GM12878 (cell line): Measurements from ENCODE around the gene SETD6. TPM values are rescaled to one million over a fixed set of nuclear protein-coding genes. Genes with fewer than 3 reads are reported as not detected.
A peak's percentile ranks its signal among the peaks of the same experiment; 100 is the strongest.

Experiments
- ATAC-seq: fragments of 200-7000 bp; cut with Tn5 transposase; 3 replicates; pipeline ENCODE4 v1.9.1; 2020; ENCODE audit warnings: mild to moderate bottlenecking, moderate library complexity
- BruUV-seq: library from RNA; stranded (reverse); fragments of 400-500 nt; replicated peaks from 2 replicates; lab custom pipeline; 2021; lab: Mats Ljungman, UMichigan
- CTCF ChIA-PET: fragments of 300-600 bp; sonication (Branson Sonifier 250); formaldehyde crosslinking; extraction: SDS; loops from one replicate; lab custom pipeline; 2021; ENCODE audit warnings: inconsistent platforms; lab: Yijun Ruan, JAX
- POLR2A ChIA-PET: fragments of 350-600 bp; formaldehyde crosslinking; extraction: SDS; loops from one replicate; lab custom pipeline; 2021; ENCODE audit warnings: inconsistent platforms; lab: Charles Lee
- RAD21 ChIA-PET: fragments of 300-600 bp; sonication (Branson Sonifier 250); formaldehyde crosslinking; loops from one replicate; lab custom pipeline; 2023; ENCODE audit warnings: antibody characterized with exemption; ENCODE audit not compliant: unreplicated experiment; lab: Charles Lee
- SMC1A ChIA-PET: fragments of 300-600 bp; sonication (Branson Sonifier 250); formaldehyde crosslinking; loops from one replicate; lab custom pipeline; 2023; ENCODE audit not compliant: unreplicated experiment, uncharacterized antibody; lab: Charles Lee
- DNase-seq: peaks from one replicate; pipeline ENCODE4 v3.0.0-alpha.2; 2011; ENCODE audit warnings: low read depth, low spot score
- FAIRE-seq: peaks from 3 replicates; lab custom pipeline; 2011; peaks lifted over from hg19 to GRCh38; lab: Jason Lieb, UNC
- H2AFZ ChIP-seq: 2 replicates; pipeline ENCODE4 v1.6.0; 2011; ENCODE audit warnings: low read depth, low read length, control low read depth; ENCODE audit not compliant: control insufficient read depth
- H3K27ac ChIP-seq: 2 replicates; pipeline ENCODE4 v1.5.1; 2011; ENCODE audit warnings: control low read depth; ENCODE audit not compliant: control insufficient read depth, insufficient read depth
- H3K27me3 ChIP-seq, 2 experiments: replicated peaks in 1 of 2; 2 replicates each; pipeline versions ENCODE4 v1.6.0 to v1.6.1; 2011; ENCODE audit warnings: low read length in 1 of 2; ENCODE audit not compliant: control insufficient read depth in 2 of 2, insufficient read depth in 2 of 2
- H3K36me3 ChIP-seq, 2 experiments: 2 replicates each; pipeline ENCODE4 v1.5.1; 2011; ENCODE audit warnings: low read length in 1 of 2; ENCODE audit not compliant: control insufficient read depth in 2 of 2, insufficient read depth in 2 of 2
- H3K4me1 ChIP-seq: 2 replicates; pipeline ENCODE4 v1.6.1; 2011; ENCODE audit warnings: mild to moderate bottlenecking, low read length, moderate library complexity, mixed read lengths; ENCODE audit not compliant: control insufficient read depth, insufficient read depth
- H3K4me2 ChIP-seq: 2 replicates; pipeline ENCODE4 v1.6.0; 2011; ENCODE audit warnings: control low read depth; ENCODE audit not compliant: control insufficient read depth, insufficient read depth
- H3K4me3 ChIP-seq: fragments of 200-600 bp; sonication (generic); 2 replicates; pipeline ENCODE4 v1.5.1; 2016
- H3K79me2 ChIP-seq: 2 replicates; pipeline ENCODE4 v1.6.0; 2011; ENCODE audit warnings: low read length; ENCODE audit not compliant: control insufficient read depth, insufficient read depth
- H3K9ac ChIP-seq: 2 replicates; pipeline ENCODE4 v1.8.0; 2011; ENCODE audit warnings: low read length, control low read depth, mixed read lengths; ENCODE audit not compliant: control insufficient read depth, insufficient read depth
- H3K9me3 ChIP-seq: replicated peaks from 3 replicates; pipeline ENCODE4 v1.5.1; 2011; ENCODE audit warnings: mild to moderate bottlenecking, low read length; ENCODE audit not compliant: control insufficient read depth, insufficient read depth
- H4K20me1 ChIP-seq: 2 replicates; pipeline ENCODE4 v1.6.0; 2011; ENCODE audit not compliant: control insufficient read depth, insufficient read depth
- CBFB ChIP-seq: IDR thresholded peaks from 2 replicates; pipeline ENCODE4 v1.6.1; 2016; ENCODE audit warnings: antibody characterized with exemption, low read depth
- HDGF ChIP-seq: fragments of 450-650 bp; IDR thresholded peaks from 2 replicates; pipeline ENCODE4 v1.6.1; 2016; ENCODE audit warnings: antibody characterized with exemption
- IKZF1 ChIP-seq: fragments of 450-650 bp; conservative IDR thresholded peaks from 2 replicates; pipeline ENCODE4 v1.6.1; 2017; ENCODE audit warnings: antibody characterized with exemption, mild to moderate bottlenecking
- IRF4 ChIP-seq: IDR thresholded peaks from 2 replicates; pipeline ENCODE4 v1.6.1; 2011; ENCODE audit warnings: low read depth, low read length
- NFXL1 ChIP-seq: fragments of 450-650 bp; IDR thresholded peaks from 2 replicates; pipeline ENCODE4 v1.6.1; 2017; ENCODE audit warnings: antibody characterized with exemption, mild to moderate bottlenecking, borderline replicate concordance
- RAD21 ChIP-seq: IDR thresholded peaks from 2 replicates; pipeline ENCODE4 v1.6.1; 2011; ENCODE audit warnings: mild to moderate bottlenecking, low read depth, low read length, moderate library complexity; ENCODE audit not compliant: insufficient read depth
- RB1 ChIP-seq: fragments of 450-650 bp; formaldehyde crosslinking; IDR thresholded peaks from 2 replicates; pipeline ENCODE4 v1.6.1; 2017; ENCODE audit warnings: mild to moderate bottlenecking, borderline replicate concordance
- SMARCA5 ChIP-seq: fragments of 450-650 bp; IDR thresholded peaks from 2 replicates; pipeline ENCODE4 v1.6.1; 2017; ENCODE audit warnings: mild to moderate bottlenecking
- SMC3 ChIP-seq: IDR thresholded peaks from 2 replicates; pipeline ENCODE4 v1.6.1; 2011; ENCODE audit warnings: low read length, improper control_type of control experiment, borderline replicate concordance
- SP1 ChIP-seq: IDR thresholded peaks from one replicate; pipeline ENCODE4 v1.6.1; 2011; ENCODE audit warnings: low read depth, low read length
- SUPT20H ChIP-seq: IDR thresholded peaks from 2 replicates; pipeline ENCODE4 v1.6.1; 2011; ENCODE audit warnings: low read depth, mild to moderate bottlenecking, low read length, moderate library complexity, borderline replicate concordance; ENCODE audit not compliant: control insufficient read depth
- TBL1XR1 ChIP-seq: IDR thresholded peaks from 2 replicates; pipeline ENCODE4 v1.6.1; 2012; ENCODE audit warnings: low read depth, low read length, improper control_type of control experiment
- USF1 ChIP-seq: IDR thresholded peaks from 2 replicates; pipeline ENCODE4 v1.6.1; 2011; ENCODE audit warnings: borderline replicate concordance, low read depth, mild to moderate bottlenecking, moderate library complexity, mixed read lengths, low read length; ENCODE audit not compliant: insufficient read depth; ENCODE audit errors: extremely low read length
- YY1 ChIP-seq: IDR thresholded peaks from 2 replicates; pipeline ENCODE4 v1.6.1; 2011; ENCODE audit warnings: low read depth, mild to moderate bottlenecking, low read length
- WGBS: methylation state at CpG from one replicate; pipeline ENCODE4 v1.1.6; 2016; ENCODE audit warnings: low lambda C conversion rate; ENCODE audit not compliant: insufficient replicate concordance, insufficient coverage; ENCODE audit errors: missing lambda C conversion rate; 5-methylcytosine and 5-hydroxymethylcytosine counted together
- in situ Hi-C: fragments of 300-500 bp; cut with MboI; formaldehyde crosslinking; loops from 9 replicates; pipeline ENCODE4 v1.14.3; 2018; ENCODE audit warnings: mixed read lengths
- intact Hi-C: fragments of 100-400 bp; cut with micrococcal nuclease; formaldehyde crosslinking; loops from one replicate; pipeline ENCODE4 v1.14.2; 2022; ENCODE audit not compliant: unreplicated experiment
- polyA plus RNA-seq, 11 experiments: library from polyadenylated mRNA; depleted of rRNA in 4 of 11; unstranded in 6 of 11; stranded (reverse) in 5 of 11; fragments of >200 nt; fragmentation: Nextera tagmentation in 4 of 11; fragmentation: Illumina TruSeq in 1 of 11; extraction: Ambion mirVana in 4 of 11; extraction: Trizol in 1 of 11; gene quantifications; 1 replicate in 1 of 11; 2 replicates in 10 of 11; pipeline versions ENCODE4 v1.2.1 to v1.2.3, GENCODE V29; 2011 to 2016; ENCODE audit warnings: inconsistent platforms in 2 of 11, missing spikeins in 2 of 11, low read depth in 1 of 11
- total RNA-seq, 4 experiments: library from RNA; depleted of rRNA in 3 of 4; stranded (reverse); fragments of >200 nt in 3 of 4; fragmentation: Illumina TruSeq in 1 of 4; extraction: Trizol in 1 of 4; gene quantifications; 2 replicates each; pipeline versions ENCODE4 v1.2.1 to v1.2.3, GENCODE V29; 2013 to 2021
- TF ChIP-seq, protein P1 (sequence below): fragments of 450-650 bp; IDR thresholded peaks from 2 replicates; pipeline ENCODE4 v1.6.1; 2016; ENCODE audit warnings: mild to moderate bottlenecking
- TF ChIP-seq, protein P2 (sequence below), 3 experiments: IDR thresholded peaks in 2 of 3; conservative IDR thresholded peaks in 1 of 3; 2 replicates each; pipeline ENCODE4 v1.5.1; 2011; ENCODE audit warnings: low read depth in 3 of 3, low read length in 3 of 3, mild to moderate bottlenecking in 3 of 3, control low read depth in 2 of 3, moderate library complexity in 2 of 3, inconsistent platforms in 1 of 3, mixed read lengths in 1 of 3; ENCODE audit not compliant: control insufficient read depth in 2 of 3, insufficient read depth in 1 of 3; ENCODE audit errors: extremely low read depth in 1 of 3

SETD6 gene
- total and polyA plus RNA-seq, 10 of the 15 experiments (the other 5 are each of a cell fraction or from before 2014, with no cell fraction given), result 8.2 to 23.8 (median 16.2) TPM

DNA sequence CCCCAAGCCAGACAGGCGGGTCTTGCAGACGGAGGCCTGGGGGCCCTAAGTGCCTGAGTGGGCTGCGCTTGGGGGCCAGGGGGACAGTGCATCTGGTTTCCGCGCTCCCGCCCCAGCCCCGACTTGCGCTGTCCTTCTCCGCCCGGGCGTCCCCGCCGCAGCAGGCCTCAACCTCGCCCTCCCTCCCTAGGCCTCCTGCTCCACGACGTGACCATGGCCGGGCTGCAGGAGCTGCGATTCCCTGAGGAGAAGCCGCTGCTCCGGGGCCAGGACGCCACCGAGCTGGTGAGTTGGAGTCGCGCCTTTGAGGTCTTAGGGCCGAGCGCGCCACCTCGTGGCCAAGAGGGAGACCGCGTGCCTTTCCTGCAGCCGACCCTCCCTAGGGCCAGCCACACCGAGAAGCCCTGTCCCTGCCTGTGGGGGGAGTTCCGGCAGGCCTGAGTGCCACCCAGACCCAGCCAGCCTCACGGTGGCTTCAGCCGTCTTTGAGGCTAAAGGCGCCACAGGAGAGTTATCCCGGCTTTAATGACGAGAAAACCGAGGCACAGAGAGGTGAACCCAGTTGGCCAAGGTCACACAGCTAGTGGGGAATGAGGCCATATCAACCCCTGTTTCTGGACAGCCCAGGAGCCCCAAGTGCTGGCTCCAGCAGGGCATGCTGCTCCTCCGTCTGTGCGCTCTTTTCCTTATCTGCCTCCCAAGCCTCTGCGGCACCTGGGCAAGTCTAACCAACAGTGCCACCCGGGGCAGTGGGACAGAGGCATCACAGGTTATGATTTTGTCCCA is 27.6 kb upstream of the SETD6 start:
- BruUV-seq, result no TSS peak
- POLR2A ChIA-PET, result no interaction called here
- ATAC-seq (peak; percentile 97), DNase-seq (no peak), FAIRE-seq (peak; percentile 99)
- TF ChIP-seq NFXL1 (0 out of 2 replicates have a peak, but pooled peaks have one; percentile 32), USF1 (no peak), IKZF1 (peak; percentile 38), SMARCA5 (peak; percentile 82), SUPT20H (no peak), CBFB (no peak), SMC3 (peak; percentile 95), IRF4 (0 out of 2 replicates have a peak, but pooled peaks have one; percentile 26), HDGF (0 out of 2 replicates have a peak, but pooled peaks have one; percentile 18), YY1 (peak; percentile 53; the same call in 1 of the 2 replicates), SP1 (peak; percentile 13), TBL1XR1 (no peak), RAD21 (peak; percentile 77), RB1 (0 out of 2 replicates have a peak, but pooled peaks have one; percentile 42)
- TF ChIP-seq, protein P1, sequence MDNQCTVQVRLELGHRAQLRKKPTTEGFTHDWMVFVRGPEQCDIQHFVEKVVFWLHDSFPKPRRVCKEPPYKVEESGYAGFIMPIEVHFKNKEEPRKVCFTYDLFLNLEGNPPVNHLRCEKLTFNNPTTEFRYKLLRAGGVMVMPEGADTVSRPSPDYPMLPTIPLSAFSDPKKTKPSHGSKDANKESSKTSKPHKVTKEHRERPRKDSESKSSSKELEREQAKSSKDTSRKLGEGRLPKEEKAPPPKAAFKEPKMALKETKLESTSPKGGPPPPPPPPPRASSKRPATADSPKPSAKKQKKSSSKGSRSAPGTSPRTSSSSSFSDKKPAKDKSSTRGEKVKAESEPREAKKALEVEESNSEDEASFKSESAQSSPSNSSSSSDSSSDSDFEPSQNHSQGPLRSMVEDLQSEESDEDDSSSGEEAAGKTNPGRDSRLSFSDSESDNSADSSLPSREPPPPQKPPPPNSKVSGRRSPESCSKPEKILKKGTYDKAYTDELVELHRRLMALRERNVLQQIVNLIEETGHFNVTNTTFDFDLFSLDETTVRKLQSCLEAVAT, result no peak
- TF ChIP-seq, protein P2, sequence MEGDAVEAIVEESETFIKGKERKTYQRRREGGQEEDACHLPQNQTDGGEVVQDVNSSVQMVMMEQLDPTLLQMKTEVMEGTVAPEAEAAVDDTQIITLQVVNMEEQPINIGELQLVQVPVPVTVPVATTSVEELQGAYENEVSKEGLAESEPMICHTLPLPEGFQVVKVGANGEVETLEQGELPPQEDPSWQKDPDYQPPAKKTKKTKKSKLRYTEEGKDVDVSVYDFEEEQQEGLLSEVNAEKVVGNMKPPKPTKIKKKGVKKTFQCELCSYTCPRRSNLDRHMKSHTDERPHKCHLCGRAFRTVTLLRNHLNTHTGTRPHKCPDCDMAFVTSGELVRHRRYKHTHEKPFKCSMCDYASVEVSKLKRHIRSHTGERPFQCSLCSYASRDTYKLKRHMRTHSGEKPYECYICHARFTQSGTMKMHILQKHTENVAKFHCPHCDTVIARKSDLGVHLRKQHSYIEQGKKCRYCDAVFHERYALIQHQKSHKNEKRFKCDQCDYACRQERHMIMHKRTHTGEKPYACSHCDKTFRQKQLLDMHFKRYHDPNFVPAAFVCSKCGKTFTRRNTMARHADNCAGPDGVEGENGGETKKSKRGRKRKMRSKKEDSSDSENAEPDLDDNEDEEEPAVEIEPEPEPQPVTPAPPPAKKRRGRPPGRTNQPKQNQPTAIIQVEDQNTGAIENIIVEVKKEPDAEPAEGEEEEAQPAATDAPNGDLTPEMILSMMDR (IDR thresholded peaks at IDR 0.05 in 2 of 3, conservative IDR thresholded peaks at IDR 0.05 in 1 of 3; ENCODE audit: control insufficient read depth in 2 of 3, extremely low read depth in 1 of 3, insufficient read depth in 1 of 3, low read depth in 3 of 3, low read length in 3 of 3), result peak; percentile 85 to 92 (median 90)
- Histone ChIP-seq H3K79me2 (no peaks in the 10 kb centered on the region), H3K27ac (no peak overlapping the region), H3K4me3 (no peak overlapping the region), H3K4me2 (peak overlapping the region; percentile 22; the same call in 1 of the 2 replicates), H2AFZ (peak overlapping the region; percentile 55), H3K4me1 (no peaks in the 10 kb centered on the region), H3K36me3 (no peaks in the 10 kb centered on the region), H3K27me3 (no peaks in the 10 kb centered on the region; a peak in 1 of 4 replicates), H3K9ac (no peak overlapping the region), H3K9me3 (no peaks in the 10 kb centered on the region), H4K20me1 (no peaks in the 10 kb centered on the region)
- in situ Hi-C loops, result no loop called here
- CTCF ChIA-PET, result interaction anchor here (0.6 to 12.5 kb wide), 18 partner anchors 9 to 465 kb away, joined by 3 to 209 read pairs (median 4); partner anchors contain the start of genes GINS3 and NDRG4
- WGBS, result 25% methylated on average over 39 of the region's 43 CpGs
- RAD21 ChIA-PET, result interaction anchor here (1.0 to 4.5 kb wide), 11 partner anchors 10 to 268 kb away, joined by 3 to 91 read pairs (median 4); partner anchors contain the start of gene NDRG4
- intact Hi-C loops, result loop anchor here (1.0 to 5.0 kb wide), 3 partner anchors 151 to 590 kb away; no protein-coding TSS in a partner anchor
- SMC1A ChIA-PET, result interaction anchor here (0.7 to 6.1 kb wide), 8 partner anchors 146 to 1978 kb away, joined by 3 to 84 read pairs (median 4); no protein-coding TSS in a partner anchor
